Progenitor cell of endocrine pancreas (in vitro differentiated cells): ENCODE measurements around the gene FYN. TPM values are rescaled to one million over a fixed set of nuclear protein-coding genes. Genes with fewer than 3 reads are reported as not detected.

Experiments
- DNase-seq: peaks from one replicate; pipeline ENCODE4 v3.0.0; 2021; ENCODE audit warnings: low spot score; ENCODE audit not compliant: unreplicated experiment
- H3K27ac Mint-ChIP-seq: 2 replicates; pipeline ENCODE4 v1.8.0; 2021; ENCODE audit warnings: mild to moderate bottlenecking, moderate library complexity, mixed read lengths
- H3K27me3 Mint-ChIP-seq: 2 replicates; pipeline ENCODE4 v1.8.0; 2021; ENCODE audit warnings: mixed read lengths
- H3K36me3 Mint-ChIP-seq: 2 replicates; pipeline ENCODE4 v1.8.0; 2022; ENCODE audit warnings: mixed read lengths; ENCODE audit not compliant: insufficient read depth
- H3K4me1 Mint-ChIP-seq: 2 replicates; pipeline ENCODE4 v1.8.0; 2021; ENCODE audit warnings: low read depth, mixed read lengths
- H3K4me3 Mint-ChIP-seq: 2 replicates; pipeline ENCODE4 v1.8.0; 2021; ENCODE audit warnings: low read depth, mild to moderate bottlenecking, moderate library complexity, mixed read lengths
- H3K9me3 Mint-ChIP-seq: 2 replicates; pipeline ENCODE4 v1.8.0; 2021; ENCODE audit warnings: low read depth, mixed read lengths
- total RNA-seq: library from RNA; stranded (reverse); gene quantifications from 2 replicates; pipeline ENCODE4 v1.2.1, GENCODE V29; 2021
- TF ChIP-seq, protein P1 (sequence below): fragments of 200-600 bp; sonication (generic); IDR thresholded peaks from one replicate; pipeline ENCODE4 v1.5.0; 2021; ENCODE audit warnings: antibody characterized with exemption, mild to moderate bottlenecking; ENCODE audit not compliant: unreplicated experiment

The FYN gene
- total RNA-seq, 1 donor from 2014 or later: 169 TPM

DNA sequence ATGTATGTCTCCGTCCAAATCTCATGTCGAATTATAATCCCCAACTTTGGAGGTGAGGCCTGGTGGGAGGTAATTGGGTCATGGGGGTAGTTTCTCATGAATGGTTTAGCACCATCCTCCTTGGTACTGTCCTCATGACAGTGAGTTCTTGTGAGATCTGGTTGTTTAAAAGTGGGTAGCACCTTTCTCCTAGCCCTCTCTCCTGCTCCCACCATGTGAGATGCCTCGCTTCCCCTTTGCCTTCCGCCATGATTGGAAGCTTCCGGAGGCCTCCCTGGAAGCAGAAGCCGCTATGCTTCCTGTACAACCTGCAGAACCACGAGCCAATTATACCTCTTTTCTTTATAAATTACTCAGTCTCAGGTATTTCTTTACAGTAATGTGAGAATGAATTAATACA, 123.1 kb downstream of the FYN start:
- H3K36me3 Mint-ChIP-seq: peaks cover 6% of the 10 kb centered on the region
- TF ChIP-seq, protein P1, sequence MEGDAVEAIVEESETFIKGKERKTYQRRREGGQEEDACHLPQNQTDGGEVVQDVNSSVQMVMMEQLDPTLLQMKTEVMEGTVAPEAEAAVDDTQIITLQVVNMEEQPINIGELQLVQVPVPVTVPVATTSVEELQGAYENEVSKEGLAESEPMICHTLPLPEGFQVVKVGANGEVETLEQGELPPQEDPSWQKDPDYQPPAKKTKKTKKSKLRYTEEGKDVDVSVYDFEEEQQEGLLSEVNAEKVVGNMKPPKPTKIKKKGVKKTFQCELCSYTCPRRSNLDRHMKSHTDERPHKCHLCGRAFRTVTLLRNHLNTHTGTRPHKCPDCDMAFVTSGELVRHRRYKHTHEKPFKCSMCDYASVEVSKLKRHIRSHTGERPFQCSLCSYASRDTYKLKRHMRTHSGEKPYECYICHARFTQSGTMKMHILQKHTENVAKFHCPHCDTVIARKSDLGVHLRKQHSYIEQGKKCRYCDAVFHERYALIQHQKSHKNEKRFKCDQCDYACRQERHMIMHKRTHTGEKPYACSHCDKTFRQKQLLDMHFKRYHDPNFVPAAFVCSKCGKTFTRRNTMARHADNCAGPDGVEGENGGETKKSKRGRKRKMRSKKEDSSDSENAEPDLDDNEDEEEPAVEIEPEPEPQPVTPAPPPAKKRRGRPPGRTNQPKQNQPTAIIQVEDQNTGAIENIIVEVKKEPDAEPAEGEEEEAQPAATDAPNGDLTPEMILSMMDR: no peak
- no peak for DNase-seq
- no peaks in the 10 kb centered on the region for H3K4me1 Mint-ChIP-seq
- H3K9me3 Mint-ChIP-seq: no peaks in the 10 kb centered on the region
- no peak overlapping the region for H3K27ac Mint-ChIP-seq
- no peak overlapping the region for H3K4me3 Mint-ChIP-seq
- no peaks in the 10 kb centered on the region for H3K27me3 Mint-ChIP-seq

DNA sequence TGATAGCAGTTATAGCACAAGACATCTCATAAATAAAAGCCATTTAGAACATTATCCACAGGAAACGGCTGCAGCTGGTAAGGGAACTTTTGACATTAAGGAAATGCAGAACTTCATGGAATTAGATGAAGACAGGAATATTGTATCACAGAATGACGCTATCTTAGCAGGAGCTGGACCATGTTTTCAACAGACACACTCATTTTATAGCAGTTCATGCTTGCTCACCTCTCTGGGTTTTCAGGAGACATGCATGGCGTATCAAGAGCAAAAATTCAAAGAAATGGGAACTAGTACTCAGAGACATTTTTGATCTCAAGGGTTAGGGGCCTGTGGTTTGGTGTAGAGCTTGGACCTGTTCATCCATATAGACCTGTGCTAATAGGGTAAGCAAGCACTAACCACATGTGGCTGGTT, 125.0 kb downstream of the FYN start:
- no peak overlapping the region for H3K4me3 Mint-ChIP-seq
- no peaks in the 10 kb centered on the region for H3K9me3 Mint-ChIP-seq
- H3K4me1 Mint-ChIP-seq: no peaks in the 10 kb centered on the region
- TF ChIP-seq, protein P1: no peak
- no peak overlapping the region for H3K27ac Mint-ChIP-seq
- no peak for DNase-seq
- H3K27me3 Mint-ChIP-seq: no peaks in the 10 kb centered on the region
- H3K36me3 Mint-ChIP-seq: peaks cover 9% of the 10 kb centered on the region

DNA sequence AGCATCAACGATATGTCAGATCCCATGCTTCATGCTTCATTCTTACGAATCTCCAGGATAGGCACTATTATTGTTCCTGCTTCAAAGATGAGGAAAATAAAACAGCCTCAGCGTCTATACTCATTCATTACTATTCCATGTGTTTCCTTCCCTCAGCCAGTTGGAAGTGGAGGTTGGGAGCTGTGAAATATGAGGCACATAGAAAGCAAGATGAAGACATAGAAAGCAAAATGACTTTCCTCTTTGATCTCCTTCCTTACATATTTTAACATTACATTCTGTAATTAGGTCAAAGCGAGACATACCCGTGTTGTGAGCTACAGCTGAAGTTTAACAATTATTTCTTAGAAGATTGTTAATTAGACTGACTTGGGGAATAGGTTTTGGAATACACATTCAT, 125.4 kb downstream of the FYN start:
- no peak for DNase-seq
- TF ChIP-seq, protein P1: no peak
- no peaks in the 10 kb centered on the region for H3K27me3 Mint-ChIP-seq
- H3K4me3 Mint-ChIP-seq: no peak overlapping the region
- peaks cover 11% of the 10 kb centered on the region for H3K36me3 Mint-ChIP-seq
- H3K4me1 Mint-ChIP-seq: no peaks in the 10 kb centered on the region
- H3K9me3 Mint-ChIP-seq: no peaks in the 10 kb centered on the region
- H3K27ac Mint-ChIP-seq: no peak overlapping the region

DNA sequence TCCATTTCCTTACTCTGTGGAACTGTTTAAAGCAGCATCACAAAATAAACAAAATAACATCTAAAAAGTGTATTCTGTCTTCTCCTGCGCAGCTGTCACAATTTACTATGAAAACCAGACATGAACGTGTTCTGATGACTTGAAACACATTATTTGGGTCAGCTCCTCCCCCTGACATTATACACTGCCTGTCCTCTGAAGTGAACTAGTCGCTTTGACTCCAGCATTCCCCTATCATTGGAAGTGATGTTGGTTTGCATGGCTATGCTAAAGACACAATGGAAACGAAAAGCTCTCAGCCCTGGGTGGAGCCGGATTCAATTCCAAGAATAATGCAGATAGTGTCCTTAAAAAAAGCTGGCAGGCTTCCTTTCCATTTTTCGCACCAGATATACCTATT, 125.9 kb downstream of the FYN start:
- no peak overlapping the region for H3K4me3 Mint-ChIP-seq
- TF ChIP-seq, protein P1: no peak
- H3K4me1 Mint-ChIP-seq: peaks cover 1% of the 10 kb centered on the region
- H3K27me3 Mint-ChIP-seq: no peaks in the 10 kb centered on the region
- no peak overlapping the region for H3K27ac Mint-ChIP-seq
- DNase-seq: no peak
- peaks cover 14% of the 10 kb centered on the region for H3K36me3 Mint-ChIP-seq
- H3K9me3 Mint-ChIP-seq: no peaks in the 10 kb centered on the region

DNA sequence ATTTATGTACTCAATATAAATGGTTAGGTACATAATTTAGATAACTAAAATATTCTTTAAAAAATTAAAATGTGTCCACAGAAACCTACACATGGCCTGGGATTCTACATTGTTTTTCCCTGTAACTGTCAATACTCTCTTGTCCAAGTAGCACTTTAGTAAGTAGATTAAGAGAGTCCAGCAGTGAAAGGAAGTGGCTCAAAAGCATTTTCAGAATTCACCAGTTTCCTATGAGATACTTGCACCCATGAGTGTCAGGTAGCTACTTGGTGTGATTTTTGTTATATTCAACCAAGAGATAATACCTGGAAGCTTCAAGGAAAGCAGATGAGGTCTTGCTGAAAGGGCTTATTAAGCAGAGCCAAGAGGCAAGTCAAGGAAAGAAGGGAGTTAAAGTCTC, 126.3 kb downstream of the FYN start:
- TF ChIP-seq, protein P1: no peak
- no peak overlapping the region for H3K27ac Mint-ChIP-seq
- DNase-seq: no peak
- no peak overlapping the region for H3K4me3 Mint-ChIP-seq
- H3K9me3 Mint-ChIP-seq: no peaks in the 10 kb centered on the region
- H3K4me1 Mint-ChIP-seq: peaks cover 1% of the 10 kb centered on the region
- peaks cover 12% of the 10 kb centered on the region for H3K36me3 Mint-ChIP-seq
- no peaks in the 10 kb centered on the region for H3K27me3 Mint-ChIP-seq
